Measurements from ENCODE around the gene USP36.

DNA sequence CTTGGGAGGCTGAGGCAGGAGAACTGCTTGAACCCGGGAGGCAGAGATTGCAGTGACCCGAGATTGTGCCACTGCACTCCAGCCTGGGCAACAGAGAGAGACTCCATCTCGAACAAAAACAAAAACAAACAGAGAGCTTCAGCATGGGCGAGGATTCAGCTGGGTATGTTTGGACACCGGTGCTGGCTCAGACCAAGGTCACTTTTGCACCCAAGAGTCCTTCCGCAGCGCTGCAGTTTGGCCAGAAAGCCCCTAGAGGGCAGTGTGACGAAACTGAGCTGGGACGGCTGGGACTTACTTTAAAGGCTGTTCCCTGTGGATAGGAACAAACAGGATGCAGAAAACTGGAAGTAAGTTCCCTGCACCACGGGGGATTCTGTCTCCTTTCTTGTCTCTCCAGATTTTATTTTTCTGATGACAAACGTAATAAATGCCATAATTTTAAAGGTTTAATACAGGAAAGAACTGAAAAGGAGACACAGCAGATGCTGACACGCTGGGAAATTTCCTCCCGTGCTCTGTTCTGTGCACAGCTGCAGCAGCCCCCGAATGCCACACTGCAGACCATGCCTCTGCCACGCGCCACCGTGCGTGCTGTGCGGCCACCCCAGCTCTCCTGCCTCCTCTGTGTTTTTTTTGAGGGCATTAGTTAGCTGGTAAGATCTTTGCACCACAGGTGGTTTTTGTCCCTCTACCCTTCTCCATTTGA, 25.2 kb upstream of the USP36 start:
- TF ChIP-seq, protein P1, sequence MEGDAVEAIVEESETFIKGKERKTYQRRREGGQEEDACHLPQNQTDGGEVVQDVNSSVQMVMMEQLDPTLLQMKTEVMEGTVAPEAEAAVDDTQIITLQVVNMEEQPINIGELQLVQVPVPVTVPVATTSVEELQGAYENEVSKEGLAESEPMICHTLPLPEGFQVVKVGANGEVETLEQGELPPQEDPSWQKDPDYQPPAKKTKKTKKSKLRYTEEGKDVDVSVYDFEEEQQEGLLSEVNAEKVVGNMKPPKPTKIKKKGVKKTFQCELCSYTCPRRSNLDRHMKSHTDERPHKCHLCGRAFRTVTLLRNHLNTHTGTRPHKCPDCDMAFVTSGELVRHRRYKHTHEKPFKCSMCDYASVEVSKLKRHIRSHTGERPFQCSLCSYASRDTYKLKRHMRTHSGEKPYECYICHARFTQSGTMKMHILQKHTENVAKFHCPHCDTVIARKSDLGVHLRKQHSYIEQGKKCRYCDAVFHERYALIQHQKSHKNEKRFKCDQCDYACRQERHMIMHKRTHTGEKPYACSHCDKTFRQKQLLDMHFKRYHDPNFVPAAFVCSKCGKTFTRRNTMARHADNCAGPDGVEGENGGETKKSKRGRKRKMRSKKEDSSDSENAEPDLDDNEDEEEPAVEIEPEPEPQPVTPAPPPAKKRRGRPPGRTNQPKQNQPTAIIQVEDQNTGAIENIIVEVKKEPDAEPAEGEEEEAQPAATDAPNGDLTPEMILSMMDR (conservative IDR thresholded peaks at IDR 0.05; ENCODE audit: low read depth, low read length), result peak; percentile 94
- TF ChIP-seq EZH2phosphoT487 (IDR thresholded peaks at IDR 0.05; ENCODE audit: borderline replicate concordance, low read length) (no peak), EZH2 (IDR thresholded peaks at IDR 0.05; ENCODE audit: low read length, unreplicated experiment) (no peak)
